CD4-positive, CD25-positive, alpha-beta regulatory T cell (primary cell): ENCODE results near the gene KIF6. TPM values are rescaled to one million over a fixed set of nuclear protein-coding genes. Genes with fewer than 3 reads are reported as not detected.

ENCODE experiments used
- ATAC-seq, 2 donors: fragments of 150-1000 bp; cut with Tn5 transposase; one replicate each; pipeline ENCODE4 v1.10.0; 2021; ENCODE audit warnings: low read depth in 2 of 2, moderate number of reproducible peaks in 2 of 2, moderate library complexity in 1 of 2
- DNase-seq, 3 donors: peaks; one replicate each; pipeline versions ENCODE4 v3.0.0 to v3.0.0-alpha.2; 2012 to 2022; ENCODE audit warnings: mixed read lengths in 1 of 3
- H3K27ac ChIP-seq: one replicate; pipeline ENCODE4 v1.7.0; 2013; ENCODE audit warnings: mild to moderate bottlenecking, low read length; ENCODE audit not compliant: insufficient read depth, poor library complexity, severe bottlenecking
- H3K27me3 ChIP-seq: one replicate; pipeline ENCODE4 v1.7.0; 2013; ENCODE audit warnings: low read length; ENCODE audit not compliant: control insufficient read depth, insufficient read depth
- H3K36me3 ChIP-seq: one replicate; pipeline ENCODE4 v1.7.0; 2013; ENCODE audit warnings: mild to moderate bottlenecking, low read length, moderate library complexity; ENCODE audit not compliant: control insufficient read depth, insufficient read depth
- H3K4me1 ChIP-seq: 2 replicates; pipeline ENCODE4 v1.7.0; 2013; ENCODE audit warnings: mild to moderate bottlenecking, low read length; ENCODE audit not compliant: insufficient read depth, control insufficient read depth, poor library complexity, severe bottlenecking
- H3K4me3 ChIP-seq: one replicate; pipeline ENCODE4 v1.7.0; 2013; ENCODE audit warnings: low read depth, mild to moderate bottlenecking, low read length, moderate library complexity
- H3K9me3 ChIP-seq, 2 experiments: 1 replicate in 1 of 2; 2 replicates in 1 of 2; pipeline ENCODE4 v1.7.0; 2013; ENCODE audit warnings: low read length in 2 of 2, mild to moderate bottlenecking in 1 of 2, moderate library complexity in 1 of 2; ENCODE audit not compliant: control insufficient read depth in 2 of 2
- H3K27ac Mint-ChIP-seq, 3 donors: one replicate each; pipeline ENCODE4 v1.8.0; 2020 to 2022; ENCODE audit warnings: mild to moderate bottlenecking in 3 of 3, mixed read lengths in 3 of 3, moderate library complexity in 2 of 3
- H3K27me3 Mint-ChIP-seq: one replicate; pipeline ENCODE4 v1.8.0; 2022; ENCODE audit warnings: mild to moderate bottlenecking, mixed read lengths
- H3K36me3 Mint-ChIP-seq: one replicate; pipeline ENCODE4 v1.8.0; 2020; ENCODE audit warnings: mixed read lengths
- H3K4me1 Mint-ChIP-seq, 4 donors: one replicate each; pipeline ENCODE4 v1.8.0; 2020 to 2022; ENCODE audit warnings: mixed read lengths in 4 of 4, mild to moderate bottlenecking in 1 of 4
- H3K4me3 Mint-ChIP-seq, 4 donors: one replicate each; pipeline ENCODE4 v1.8.0; 2020 to 2022; ENCODE audit warnings: mild to moderate bottlenecking in 4 of 4, mixed read lengths in 4 of 4, moderate library complexity in 3 of 4
- H3K9me3 Mint-ChIP-seq, 7 donors: one replicate each; pipeline ENCODE4 v1.8.0; 2020 to 2022; ENCODE audit warnings: mixed read lengths in 7 of 7, mild to moderate bottlenecking in 3 of 7, moderate library complexity in 2 of 7
- polyA plus RNA-seq, 4 donors: library from polyadenylated mRNA; unstranded; fragments of 300-500 nt; fragmentation: Illumina TruSeq; gene quantifications; one replicate each; pipeline ENCODE4 v1.2.3, GENCODE V29; 2021
- total RNA-seq: library from RNA; stranded (reverse); gene quantifications from one replicate; pipeline ENCODE4 v1.2.3, GENCODE V29; 2022

Gene KIF6
- total and polyA plus RNA-seq, 5 donors from 2014 or later = not detected

DNA sequence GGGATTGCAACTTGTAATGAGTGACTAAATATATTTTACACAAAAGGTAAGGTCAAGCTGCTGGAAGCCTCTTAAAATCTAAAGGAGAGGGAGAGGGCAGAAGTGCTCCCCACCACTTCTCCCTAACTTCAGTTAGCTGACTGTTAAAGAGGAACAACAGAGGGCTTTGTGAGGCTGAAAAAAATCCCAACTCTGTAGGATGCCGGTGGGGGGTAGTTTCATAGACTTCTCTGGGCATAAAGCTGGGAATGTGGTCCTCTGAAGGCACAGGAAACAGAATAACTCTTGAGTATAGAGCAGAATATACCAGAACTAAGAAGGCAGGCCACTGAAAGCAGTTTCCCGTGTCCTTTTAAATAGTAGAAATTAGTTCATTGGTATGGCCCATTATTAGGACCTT is 71.6 kb downstream of the KIF6 start:
- Mint-ChIP-seq H3K9me3 (peaks cover 0 to 2% (median 0%) of the 10 kb centered on the region in 7 donors), H3K4me1 (no peaks in the 10 kb centered on the region), H3K27ac (no peak overlapping the region), H3K27me3 (peaks cover 1% of the 10 kb centered on the region), H3K4me3 (no peak overlapping the region), H3K36me3 (no peaks in the 10 kb centered on the region)
- no peak for DNase-seq
- H3K9me3 ChIP-seq = no peaks in the 10 kb centered on the region
- H3K4me1 ChIP-seq = no peaks in the 10 kb centered on the region
- no peaks in the 10 kb centered on the region for H3K36me3 ChIP-seq
- no peaks in the 10 kb centered on the region for H3K27me3 ChIP-seq
- H3K4me3 ChIP-seq = no peak overlapping the region
- no peak for ATAC-seq
- H3K27ac ChIP-seq = no peak overlapping the region

DNA sequence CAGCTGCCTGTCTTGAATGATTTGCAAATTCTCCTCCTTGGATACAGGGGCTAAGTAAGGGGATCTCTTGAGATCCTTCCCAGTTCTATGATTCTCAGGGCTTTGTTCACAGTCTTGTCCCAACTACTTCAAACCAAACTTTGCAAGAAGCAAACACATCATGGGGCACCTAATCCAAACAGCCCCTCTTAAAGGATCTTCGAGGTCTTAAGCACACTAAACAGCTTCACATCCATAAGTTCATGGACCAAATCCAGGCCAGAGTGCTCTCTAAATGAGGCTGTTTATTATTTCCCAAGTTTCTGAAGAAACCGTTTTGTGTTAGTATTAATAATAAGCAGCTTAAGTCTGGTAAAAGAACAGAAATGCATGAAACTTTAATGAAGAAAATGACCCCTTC is 75.2 kb downstream of the KIF6 start:
- H3K4me3 ChIP-seq = no peak overlapping the region
- Mint-ChIP-seq H3K27ac (no peak overlapping the region), H3K27me3 (no peaks in the 10 kb centered on the region), H3K9me3 (no peaks in the 10 kb centered on the region), H3K4me1 (no peaks in the 10 kb centered on the region), H3K36me3 (no peaks in the 10 kb centered on the region), H3K4me3 (no peak overlapping the region)
- H3K27me3 ChIP-seq = no peaks in the 10 kb centered on the region
- no peaks in the 10 kb centered on the region for H3K4me1 ChIP-seq
- H3K9me3 ChIP-seq = no peaks in the 10 kb centered on the region
- H3K27ac ChIP-seq = no peak overlapping the region
- H3K36me3 ChIP-seq = no peaks in the 10 kb centered on the region
- DNase-seq (no peak), ATAC-seq (no peak)

DNA sequence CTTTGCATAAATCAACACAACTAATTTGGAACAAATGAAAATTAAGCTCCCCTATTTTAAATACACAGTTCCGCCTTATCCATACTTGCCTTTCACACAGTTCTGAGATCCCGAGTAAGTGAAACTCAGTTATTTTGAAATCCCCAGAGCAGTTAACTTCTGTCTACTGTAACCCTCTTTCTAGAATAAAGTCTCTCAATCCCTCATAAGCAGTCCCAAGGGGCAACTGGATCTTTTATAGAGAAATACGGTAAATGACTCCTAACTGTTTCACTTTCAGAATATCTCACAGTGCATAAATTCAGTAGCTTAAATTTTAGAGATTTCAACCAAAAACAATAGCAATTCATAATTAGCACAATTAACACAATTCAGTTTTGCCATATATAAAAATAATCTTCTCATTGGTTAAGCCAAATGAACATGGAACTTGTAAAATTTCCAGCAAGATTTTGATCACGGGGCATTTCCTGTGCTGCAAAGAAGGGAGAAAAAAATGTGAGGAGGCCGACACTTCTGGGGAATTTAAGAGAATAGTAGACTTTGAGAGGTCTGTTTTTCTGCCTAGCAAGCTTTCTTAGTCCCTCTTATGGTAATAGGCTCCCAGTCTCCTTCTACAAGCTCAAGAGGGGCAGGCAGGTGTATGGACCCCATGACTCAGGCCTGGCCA is 78.3 kb downstream of the KIF6 start:
- Mint-ChIP-seq H3K27me3 (no peaks in the 10 kb centered on the region), H3K4me1 (no peaks in the 10 kb centered on the region), H3K9me3 (peaks cover 0 to 5% (median 0%) of the 10 kb centered on the region in 7 donors), H3K36me3 (no peaks in the 10 kb centered on the region), H3K27ac (no peak overlapping the region), H3K4me3 (no peak overlapping the region)
- Histone ChIP-seq H3K4me3 (no peak overlapping the region), H3K27me3 (peaks cover 3% of the 10 kb centered on the region), H3K36me3 (no peaks in the 10 kb centered on the region), H3K27ac (no peak overlapping the region), H3K9me3 (no peaks in the 10 kb centered on the region), H3K4me1 (no peaks in the 10 kb centered on the region)
- ATAC-seq (no peak), DNase-seq (no peak)

DNA sequence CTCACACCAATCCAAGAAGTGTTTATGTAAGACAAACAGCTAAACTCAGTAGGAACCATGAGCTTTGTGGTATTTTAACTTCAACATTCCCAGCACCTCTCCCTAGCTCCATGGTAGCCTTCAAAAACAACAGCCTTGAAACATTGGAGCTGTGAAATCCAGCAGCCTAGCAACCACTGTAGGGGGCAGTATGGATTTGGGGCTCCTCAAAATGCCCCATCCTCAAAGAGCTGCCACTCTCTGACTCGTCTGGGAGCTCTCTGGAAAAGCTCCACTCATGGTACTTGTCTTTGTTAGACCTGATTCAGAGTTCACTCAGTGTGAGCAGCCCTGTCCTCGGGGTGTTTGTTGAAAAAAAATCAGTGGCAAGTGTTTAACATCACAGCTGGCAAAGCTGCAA is 82.9 kb downstream of the KIF6 start:
- DNase-seq (no peak), ATAC-seq (no peak)
- H3K4me1 ChIP-seq = no peaks in the 10 kb centered on the region
- no peak overlapping the region for H3K27ac ChIP-seq
- no peak overlapping the region for H3K4me3 ChIP-seq
- Mint-ChIP-seq H3K36me3 (no peaks in the 10 kb centered on the region), H3K4me1 (no peaks in the 10 kb centered on the region), H3K27me3 (no peaks in the 10 kb centered on the region), H3K9me3 (peaks cover 0 to 5% (median 0%) of the 10 kb centered on the region in 7 donors), H3K4me3 (no peak overlapping the region), H3K27ac (no peak overlapping the region)
- no peaks in the 10 kb centered on the region for H3K36me3 ChIP-seq
- H3K27me3 ChIP-seq = peaks cover 3% of the 10 kb centered on the region
- H3K9me3 ChIP-seq = no peaks in the 10 kb centered on the region

DNA sequence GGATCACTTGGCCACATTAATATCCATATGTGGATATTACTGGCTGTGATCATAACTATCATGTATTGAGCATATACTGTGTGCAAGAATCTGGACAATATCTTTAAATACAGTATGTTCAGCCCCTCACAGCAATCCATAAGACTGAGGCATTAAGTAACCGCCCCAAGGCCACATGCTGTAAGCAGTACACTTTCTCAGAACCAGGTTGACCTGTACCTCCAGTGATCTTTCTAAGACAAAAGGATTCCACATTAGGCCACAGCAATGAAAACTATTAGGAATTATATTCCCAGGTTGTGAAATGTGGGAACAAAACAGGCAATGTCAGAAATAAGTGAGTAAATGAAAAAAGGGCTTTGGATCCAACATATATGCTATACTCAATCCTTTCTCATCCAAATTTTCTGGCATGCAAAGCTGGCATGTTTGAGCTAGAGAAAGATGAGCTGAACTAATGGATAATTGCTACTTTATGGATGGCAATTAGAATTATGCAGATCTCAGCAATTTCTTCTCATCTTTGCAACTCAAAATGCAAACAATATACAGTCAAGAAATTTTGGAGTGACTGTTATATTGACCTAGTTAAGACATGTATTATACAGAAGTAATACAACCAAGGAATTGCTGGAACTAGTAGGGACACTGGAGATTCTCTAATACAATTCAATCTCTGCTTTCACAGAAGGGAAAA is 86.9 kb downstream of the KIF6 start:
- no peak overlapping the region for H3K4me3 ChIP-seq
- no peak overlapping the region for H3K27ac ChIP-seq
- H3K27ac Mint-ChIP-seq = no peak overlapping the region
- ATAC-seq (no peak), DNase-seq (no peak)
- no peaks in the 10 kb centered on the region for H3K9me3 ChIP-seq
- no peaks in the 10 kb centered on the region for H3K4me1 Mint-ChIP-seq
- no peaks in the 10 kb centered on the region for H3K36me3 ChIP-seq
- no peak overlapping the region for H3K4me3 Mint-ChIP-seq
- H3K27me3 Mint-ChIP-seq = no peaks in the 10 kb centered on the region
- no peaks in the 10 kb centered on the region for H3K4me1 ChIP-seq
- H3K27me3 ChIP-seq = no peaks in the 10 kb centered on the region
- no peaks in the 10 kb centered on the region for H3K36me3 Mint-ChIP-seq
- peaks cover 0 to 1% (median 0%) of the 10 kb centered on the region in 7 donors for H3K9me3 Mint-ChIP-seq

DNA sequence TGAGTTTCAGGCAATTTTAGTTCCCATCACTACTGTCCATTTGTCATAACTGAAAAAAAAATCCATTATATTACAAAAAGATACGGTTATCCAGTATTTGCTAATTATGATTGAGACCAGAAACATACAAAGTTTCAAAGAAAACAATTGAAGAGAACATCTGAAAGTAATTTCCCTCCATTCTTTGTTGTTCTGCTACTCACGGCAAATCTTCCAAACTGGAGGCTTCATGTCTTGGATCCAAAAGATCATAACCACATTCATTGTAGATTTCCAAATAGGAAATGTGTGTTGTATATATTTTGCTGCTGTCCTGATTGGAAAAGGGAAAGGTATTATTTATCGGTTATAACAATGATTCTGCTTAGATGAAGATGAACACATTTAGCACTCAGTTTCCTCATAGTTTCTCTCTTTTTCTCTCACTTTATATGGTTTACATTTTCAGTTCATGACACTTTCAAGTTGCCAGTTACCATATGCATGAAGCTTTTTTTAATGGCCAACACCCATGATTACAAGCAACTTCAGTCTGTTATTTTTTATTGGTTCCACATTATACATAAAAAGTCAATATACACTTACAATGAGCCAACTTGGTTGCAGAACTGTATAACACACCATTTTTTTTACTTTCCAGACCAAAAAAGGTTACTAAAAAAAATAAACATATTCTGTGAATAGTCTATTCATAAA is 90.4 kb downstream of the KIF6 start:
- no peak for DNase-seq
- Histone ChIP-seq H3K4me3 (no peak overlapping the region), H3K9me3 (no peaks in the 10 kb centered on the region), H3K36me3 (no peaks in the 10 kb centered on the region), H3K27ac (no peak overlapping the region), H3K4me1 (no peaks in the 10 kb centered on the region), H3K27me3 (peaks cover 3% of the 10 kb centered on the region)
- H3K4me3 Mint-ChIP-seq = no peak overlapping the region
- H3K4me1 Mint-ChIP-seq = no peaks in the 10 kb centered on the region
- H3K9me3 Mint-ChIP-seq = peaks cover 0 to 2% (median 0%) of the 10 kb centered on the region in 7 donors
- no peak overlapping the region for H3K27ac Mint-ChIP-seq
- ATAC-seq = no peak
- no peaks in the 10 kb centered on the region for H3K36me3 Mint-ChIP-seq
- H3K27me3 Mint-ChIP-seq = peaks cover 4% of the 10 kb centered on the region

DNA sequence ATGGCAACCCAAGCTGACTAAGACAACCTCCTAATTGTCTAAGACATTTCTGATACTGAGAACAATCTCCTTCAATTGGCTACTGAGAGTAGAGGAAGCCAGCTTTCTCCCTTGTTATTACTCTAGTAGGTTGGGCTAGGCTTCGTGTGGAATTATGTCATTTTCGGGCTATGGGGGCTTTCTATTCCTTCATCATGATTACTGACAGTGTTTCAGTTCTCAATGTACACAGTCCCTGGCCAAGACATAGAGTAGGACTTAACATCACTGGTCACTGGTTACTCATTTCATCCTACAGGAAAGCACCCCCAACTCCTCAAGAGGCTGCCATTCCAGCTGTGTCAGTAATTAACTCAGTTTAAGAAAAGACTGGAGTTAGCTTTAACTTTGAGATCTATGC is 100.0 kb downstream of the KIF6 start:
- no peaks in the 10 kb centered on the region for H3K4me1 ChIP-seq
- Mint-ChIP-seq H3K36me3 (no peaks in the 10 kb centered on the region), H3K27ac (no peak overlapping the region), H3K4me1 (no peaks in the 10 kb centered on the region), H3K27me3 (peaks cover 5% of the 10 kb centered on the region), H3K9me3 (peaks cover 0 to 4% (median 0%) of the 10 kb centered on the region in 7 donors), H3K4me3 (no peak overlapping the region)
- no peak for ATAC-seq
- H3K36me3 ChIP-seq = no peaks in the 10 kb centered on the region
- H3K27ac ChIP-seq = no peak overlapping the region
- no peak overlapping the region for H3K4me3 ChIP-seq
- H3K9me3 ChIP-seq = no peaks in the 10 kb centered on the region
- DNase-seq = no peak
- H3K27me3 ChIP-seq = no peaks in the 10 kb centered on the region
